GM18519 (cell line): ENCODE data around the gene FOXS1.

ENCODE experiments used
- ATAC-seq: cut with Tn5 transposase; IDR thresholded peaks from one replicate; pipeline ENCODE4 v1.9.1; 2021; ENCODE audit warnings: mild to moderate bottlenecking, moderate library complexity; ENCODE audit not compliant: unreplicated experiment, low FRiP score

Gene FOXS1

DNA sequence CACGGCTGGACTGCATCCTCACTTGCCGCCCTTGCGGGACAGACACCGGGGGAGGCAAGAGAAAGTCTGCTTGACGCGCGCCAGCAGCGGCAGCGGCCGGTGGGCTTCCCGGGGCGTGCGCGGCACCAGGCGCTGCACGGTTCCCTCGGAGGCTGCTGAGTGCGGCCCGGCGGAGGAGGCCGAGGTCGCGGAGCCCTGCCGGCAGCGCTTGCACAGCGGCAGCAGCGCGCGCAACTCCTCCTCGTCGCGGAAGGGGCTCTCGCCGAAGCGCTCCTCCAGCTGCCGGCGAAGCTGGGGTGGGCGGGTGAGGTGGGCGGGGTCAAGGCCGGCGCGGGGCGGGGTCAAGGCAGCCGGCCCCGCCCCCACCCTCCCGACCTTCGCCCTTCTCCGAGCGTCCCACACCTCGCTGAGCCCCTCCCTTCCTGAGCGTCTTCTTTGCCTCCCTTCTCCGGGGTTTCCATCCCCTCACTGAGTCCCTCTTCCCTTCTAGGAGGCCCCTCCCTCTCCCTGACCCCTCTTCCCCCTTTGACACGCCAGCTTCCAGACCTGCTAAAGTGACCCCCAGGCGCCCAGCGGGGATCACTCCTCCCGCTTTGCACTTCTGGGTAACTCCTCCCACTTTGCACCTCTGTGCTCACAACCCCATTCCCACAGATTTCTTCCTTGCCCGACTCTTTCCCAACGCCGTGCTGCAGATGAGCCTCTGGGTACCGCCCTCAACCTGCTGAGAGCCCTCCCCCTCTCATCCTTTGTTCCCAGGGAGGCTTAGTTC is 16.2 kb upstream of the FOXS1 start:
- no peak for ATAC-seq

DNA sequence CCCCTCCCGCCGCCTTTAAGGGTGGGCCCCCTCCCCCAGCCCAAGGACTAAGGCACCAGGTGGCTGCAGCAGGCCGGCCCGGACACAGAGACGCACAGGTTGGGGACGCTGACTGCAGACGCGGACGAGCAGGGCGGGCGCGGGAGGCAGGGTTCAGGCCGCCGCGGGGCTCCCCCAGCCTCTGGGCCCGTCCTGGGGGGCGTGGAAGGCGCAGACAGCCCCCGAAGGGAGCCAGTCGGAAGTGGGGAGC is 15.7 kb upstream of the FOXS1 start:
- no peak for ATAC-seq

DNA sequence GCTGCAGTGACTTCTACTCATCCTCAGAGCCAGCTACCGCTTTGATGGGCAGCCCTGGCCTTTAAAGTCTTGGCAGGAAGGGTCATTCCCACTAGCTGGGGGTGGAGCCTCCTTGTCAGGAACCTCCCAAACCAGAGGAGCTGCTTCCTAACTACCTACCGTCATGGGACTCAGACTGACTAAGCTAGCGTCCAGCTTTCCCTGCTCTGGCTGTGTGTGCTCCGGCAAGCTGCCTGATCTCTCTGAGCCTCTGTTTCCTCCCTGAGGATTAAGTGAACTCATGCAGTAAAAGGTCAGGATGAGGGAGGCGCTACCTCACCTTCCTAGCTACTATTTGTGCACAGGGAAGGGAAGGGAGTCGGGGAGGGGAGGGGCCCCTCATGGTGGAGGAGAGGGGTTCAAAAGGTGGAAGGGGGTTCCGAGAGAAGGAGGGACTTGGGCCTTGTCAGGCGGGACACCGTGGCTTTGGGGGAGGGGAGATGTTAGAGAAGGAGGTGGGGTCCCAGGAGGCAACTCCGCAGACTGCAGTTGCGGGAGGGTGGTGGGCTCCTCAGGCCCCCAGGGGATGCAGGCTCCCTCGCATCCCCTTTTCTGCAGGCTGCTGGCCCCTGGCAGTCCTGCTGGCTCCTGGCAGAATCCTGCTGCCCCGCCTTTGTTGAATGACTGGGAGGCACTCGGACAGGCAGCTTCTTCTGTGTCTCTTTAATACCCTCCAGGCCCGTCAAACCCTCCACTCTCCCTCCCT is 15.2 kb upstream of the FOXS1 start:
- ATAC-seq = no peak

DNA sequence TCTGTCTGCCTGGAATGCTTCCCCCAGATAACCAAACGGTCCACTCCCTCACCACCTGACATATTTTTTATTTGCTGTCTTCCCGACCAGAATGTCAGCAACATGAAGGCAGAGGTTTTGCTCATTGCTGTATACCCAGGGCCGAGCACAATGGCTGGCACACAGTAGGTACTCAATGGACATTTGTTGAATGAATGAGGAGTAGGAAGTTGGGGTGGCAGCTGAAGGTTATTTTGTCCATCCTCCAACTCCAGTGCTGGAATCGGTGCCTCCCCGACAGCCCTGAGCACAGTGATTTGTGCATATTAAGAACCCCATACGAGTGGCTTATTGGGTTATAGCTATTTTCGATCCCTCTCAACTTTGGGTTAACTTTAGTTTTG is 14.6 kb upstream of the FOXS1 start:
- ATAC-seq = no peak

DNA sequence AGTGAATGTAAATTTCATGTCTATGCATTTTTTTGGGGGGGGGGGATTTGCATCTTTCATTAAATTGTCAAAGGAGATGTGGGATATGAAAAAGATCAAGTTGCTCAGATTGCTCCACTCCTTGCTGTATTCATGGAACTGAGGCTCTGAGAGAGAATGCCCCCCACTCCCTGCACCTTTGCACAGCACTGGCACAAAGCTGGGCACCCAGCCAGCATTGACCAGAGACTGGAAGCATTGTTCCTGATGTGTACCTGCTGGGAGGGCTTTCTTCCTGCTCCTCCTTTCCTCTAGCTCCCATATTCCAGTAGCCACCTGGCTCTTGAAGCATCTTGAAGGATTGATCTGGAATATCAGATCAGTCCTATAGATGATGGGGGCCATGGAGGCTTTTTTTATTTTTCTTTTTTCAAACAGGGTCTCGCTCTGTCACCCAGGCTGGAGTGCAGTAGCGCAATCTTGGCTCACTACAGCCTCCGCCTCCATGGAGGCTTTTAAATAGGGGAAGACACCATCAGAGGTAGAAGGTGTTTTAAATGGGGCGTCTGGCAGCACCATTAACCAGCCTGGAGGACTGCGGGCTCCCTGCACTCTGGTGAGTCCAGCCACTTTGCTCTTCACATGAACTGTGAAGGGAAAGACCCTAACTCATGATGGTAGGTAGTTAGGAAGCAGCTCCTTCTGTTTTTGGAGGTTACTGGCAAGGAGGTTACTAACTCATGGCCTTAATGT is 14.0 kb upstream of the FOXS1 start:
- ATAC-seq = no peak

DNA sequence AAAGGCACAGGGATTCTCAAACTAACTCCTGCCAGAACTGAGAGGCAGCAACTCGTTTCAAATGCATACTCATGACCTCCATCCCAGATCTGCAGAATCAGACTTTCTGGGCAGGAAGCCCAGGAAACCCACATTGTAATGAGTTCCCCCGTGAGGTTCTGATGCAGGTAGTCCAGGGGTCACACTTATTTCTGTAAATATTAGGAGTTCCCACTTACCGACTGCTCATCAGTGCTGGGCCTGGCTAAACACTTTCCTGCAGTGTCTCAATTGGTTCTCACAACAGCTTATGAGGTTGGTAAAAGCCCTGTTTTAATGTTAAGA is 13.3 kb upstream of the FOXS1 start:
- ATAC-seq = no peak

DNA sequence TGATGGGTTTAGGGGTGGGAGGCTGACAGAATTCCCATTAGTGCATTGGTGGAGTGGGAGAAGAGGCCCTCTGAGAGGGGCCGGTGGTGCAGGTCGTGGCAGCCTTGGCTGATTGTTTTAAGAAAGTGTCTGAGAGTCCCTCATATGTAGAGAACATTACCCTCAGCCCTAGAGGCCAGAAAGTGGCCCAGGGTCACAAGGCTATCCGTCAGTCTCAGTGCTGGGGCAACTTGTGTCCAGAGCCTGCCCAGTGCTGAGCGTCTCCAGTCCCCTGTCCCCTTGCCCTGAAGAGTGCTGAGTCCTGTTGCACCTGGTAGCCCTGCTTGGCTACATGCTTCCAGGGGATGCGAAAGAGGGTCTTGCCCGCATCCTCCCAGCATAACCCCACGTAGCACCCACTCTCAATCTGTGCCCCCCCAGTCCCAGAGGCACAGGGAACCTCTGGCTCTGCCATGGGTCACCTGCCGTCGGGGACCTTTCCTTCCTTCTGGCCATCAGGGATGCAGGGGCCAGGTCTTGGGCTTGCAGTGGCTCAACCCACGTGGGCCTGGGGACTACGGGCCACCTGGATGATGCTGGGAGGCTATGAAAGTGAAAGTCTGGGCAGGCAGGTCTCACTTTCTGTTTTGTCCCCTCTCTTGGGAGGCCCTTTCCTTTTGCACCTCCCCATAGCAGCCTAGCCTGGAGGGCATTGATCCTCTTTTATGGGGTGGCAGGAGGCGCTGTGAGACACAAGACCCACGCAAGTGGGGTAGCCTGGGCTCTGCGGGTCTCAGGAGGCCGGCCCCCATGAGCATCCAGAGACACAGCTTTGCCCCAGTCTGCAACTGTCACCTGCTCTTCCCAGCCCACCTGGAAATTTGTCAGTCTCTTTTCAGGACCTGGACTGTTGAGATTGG is 12.7 kb upstream of the FOXS1 start:
- no peak for ATAC-seq

DNA sequence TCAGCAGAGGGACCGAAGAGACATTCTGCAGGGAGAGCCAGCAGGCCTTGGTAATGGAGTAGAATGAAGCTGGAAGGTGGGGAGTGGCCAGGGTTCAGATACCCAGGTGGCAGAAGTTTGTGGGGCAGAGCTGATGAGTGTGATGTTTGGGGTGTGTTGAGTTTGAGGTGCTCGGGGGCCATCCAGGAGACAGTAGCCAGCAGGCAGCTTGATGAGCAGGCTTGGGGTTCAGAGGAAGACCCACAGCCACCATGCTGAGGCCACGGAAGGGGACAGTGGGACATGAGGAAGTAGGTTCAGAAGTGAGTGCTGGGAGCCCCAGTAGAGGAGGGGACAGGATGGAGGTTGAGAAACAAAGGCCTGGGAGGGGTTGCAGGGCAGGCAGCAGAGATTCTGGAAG is 11.1 kb upstream of the FOXS1 start:
- no peak for ATAC-seq

DNA sequence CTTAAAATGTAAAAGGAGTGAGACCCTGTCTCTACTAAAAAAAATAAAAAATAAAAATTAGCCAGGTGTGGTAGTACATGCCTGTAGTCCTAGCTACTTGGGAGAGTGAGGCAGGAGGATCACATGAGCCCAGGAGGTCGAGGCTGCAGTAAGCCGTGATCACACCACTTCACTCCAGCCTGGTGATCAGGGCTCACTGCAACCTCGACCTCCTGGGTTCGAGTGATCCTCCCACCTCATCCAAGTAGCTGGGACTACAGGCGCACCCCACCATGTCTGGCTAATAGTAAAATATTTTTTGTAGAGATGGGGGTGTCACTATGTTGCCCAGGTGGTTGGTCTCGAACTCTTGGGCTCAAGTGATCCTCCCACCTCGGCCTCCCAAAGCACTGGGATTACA is 8.1 kb upstream of the FOXS1 start:
- ATAC-seq = no peak

DNA sequence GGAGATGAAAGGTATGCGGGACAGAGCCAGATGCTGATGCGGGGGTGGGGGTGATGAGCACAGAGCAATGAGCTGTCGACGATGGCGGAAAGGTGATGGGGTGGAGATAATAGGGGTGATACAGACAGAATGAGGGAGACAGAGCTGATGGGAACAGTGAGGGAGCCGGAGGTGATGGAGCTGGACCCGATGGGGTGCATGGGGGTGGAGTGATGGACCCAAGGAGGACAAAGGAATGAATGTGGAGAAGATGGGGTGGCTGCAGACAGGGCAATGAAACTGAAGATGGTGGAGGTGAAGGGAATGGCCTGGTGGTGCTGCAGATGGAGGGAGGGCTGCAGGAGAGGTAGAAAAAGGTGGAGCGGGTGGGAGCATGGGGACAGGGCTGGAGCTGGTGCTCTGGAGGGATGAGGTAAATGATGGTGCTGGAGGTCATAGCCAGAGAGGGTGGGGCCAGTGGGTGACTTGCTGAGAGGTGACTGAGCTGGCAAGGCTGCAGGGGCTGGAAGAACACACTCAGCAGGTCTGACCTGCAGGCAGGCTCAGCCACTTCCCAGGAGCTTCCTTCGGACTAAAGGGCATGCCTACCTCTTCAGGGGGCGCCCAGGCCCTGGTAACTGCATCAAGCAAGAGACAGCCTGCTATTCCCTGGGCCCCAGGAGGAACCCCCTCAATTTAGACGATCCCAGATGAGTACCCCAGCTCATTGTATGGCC is 6.0 kb upstream of the FOXS1 start:
- no peak for ATAC-seq

DNA sequence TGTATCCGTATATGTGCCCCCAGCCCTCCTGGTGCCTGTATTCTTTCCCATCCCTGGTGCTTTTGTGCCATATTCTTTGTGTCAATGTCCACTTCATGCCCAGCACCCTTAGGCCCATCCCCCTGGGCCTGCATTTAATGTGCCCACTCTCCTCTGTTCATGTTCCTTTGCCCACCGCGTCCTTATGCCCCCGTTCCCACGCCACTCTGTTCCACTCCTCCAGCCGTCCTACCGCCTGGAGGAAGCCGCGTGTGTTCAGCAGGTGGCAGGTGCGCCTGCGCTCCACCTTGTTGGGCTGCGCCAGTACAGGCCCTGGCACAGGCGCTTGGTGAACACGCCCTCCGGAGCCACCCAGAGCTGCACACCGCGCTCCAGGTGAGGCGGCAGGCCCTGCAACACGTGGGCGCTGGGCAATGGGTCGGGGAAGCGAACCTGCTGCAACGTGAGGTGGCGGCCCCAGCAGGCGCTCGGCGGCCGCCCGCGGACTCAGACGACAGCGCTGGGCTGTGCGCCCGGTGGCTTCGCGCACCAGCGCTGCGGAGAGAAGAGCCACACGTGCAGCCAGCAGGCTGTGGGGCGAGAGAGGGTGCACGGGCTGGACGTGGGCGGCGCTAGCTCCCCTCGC is 4.0 kb upstream of the FOXS1 start:
- ATAC-seq = no peak

DNA sequence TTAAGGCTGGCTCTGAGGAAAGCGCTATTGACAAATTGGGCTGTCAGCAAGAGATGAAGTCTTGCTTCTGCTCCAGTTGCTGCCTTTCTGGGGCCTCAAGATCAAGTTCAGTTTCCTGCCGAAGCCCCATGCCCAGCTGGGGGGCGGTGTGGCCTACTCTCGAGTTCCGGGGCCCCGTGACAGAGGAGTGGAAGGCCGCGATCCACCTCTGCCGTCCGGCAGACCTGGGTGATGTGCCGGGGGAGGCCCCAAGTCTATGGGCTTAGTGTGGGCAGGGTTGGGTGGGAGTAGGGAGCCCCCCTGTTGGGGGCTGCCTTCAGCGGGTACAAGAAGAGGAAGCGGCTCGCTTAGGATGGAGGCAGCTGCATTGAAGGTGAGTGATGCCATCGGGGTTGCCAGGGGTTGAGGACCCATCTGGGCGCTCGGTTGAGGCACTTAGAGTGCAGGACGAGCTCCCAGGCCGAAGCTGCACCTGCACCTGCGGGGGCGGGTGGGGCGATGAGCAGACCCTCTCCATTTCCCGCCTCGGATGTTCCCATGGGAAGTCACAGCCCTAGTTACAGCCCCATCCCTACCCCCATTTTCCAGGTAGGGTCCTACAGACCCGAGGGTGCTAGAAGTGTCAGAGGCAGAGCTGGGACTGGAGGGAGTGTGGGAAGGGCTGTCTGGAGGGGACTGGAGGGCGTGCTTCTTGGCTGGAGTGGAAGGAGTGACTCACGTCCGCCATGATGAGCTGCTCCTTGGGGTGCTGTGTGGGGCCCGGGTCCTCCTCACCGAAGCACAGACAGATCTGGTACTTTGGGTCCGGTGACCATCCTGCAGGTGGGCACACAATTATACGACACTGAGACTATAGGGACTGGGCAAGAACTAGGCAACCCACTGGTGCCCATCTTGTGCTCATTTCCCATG is 2.9 kb upstream of the FOXS1 start:
- no peak for ATAC-seq

DNA sequence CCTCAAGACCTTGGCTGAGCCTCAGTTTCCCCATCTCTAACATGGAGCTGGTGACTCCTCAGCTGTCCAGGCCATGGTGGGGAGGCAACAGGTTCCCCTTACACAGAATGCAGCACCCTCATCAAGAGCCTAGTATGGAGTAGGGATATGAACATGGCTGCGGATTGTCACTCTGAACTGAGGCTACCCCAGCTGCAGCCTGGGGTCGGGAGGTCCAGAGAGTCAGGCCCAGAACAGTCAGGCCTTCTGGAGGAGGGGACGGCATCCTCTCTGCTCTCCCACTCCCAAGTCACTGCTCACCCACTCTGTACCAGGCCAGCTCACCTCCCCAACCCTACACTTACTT is 1.4 kb upstream of the FOXS1 start:
- ATAC-seq = no peak

DNA sequence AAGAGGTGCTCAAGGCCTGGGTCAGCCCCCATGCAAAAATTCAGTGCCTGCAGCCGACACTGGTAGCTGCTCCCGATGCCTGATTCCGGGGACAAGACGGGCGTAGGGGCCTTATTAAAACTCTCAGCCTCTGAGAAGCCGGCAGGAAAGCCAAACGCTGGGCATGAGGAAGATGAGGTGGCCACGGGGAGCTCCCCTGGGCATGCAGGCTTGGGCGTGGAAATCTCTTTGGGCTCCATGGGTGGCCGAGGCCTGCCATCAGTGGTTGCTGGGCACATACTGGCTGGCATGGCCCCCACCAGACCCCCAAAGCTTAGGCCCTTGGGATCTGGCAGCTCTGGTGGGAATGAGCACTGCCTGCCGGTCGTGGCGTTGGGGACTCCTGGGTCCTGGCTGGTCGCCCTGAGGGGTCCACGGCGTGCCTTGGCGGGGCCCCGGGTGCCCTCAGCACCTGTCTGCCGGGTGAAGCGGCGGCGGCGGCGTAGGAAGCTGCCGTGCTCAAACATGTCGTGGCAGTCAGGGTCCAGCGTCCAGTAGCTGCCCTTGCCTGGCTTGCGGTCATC is 586 bp downstream of the FOXS1 start:
- no peak for ATAC-seq

DNA sequence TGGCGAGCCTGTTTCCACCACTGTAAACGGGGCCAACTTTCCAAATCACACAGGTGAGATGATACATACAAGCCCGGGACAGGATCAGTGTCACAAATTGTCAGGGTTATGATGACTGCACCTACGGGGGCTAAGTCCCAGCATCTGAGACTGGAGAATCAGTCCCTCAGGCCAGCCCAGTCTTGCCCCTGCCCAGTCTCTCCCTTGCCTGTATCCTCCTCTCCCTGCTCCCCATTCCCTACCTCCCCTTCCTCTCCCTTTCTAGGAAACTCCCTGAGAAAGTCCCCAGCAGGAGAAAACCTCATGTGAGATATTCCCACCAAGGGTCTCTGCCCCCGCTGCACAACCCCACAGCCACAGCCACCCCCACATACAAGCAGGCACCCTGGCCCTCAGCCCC is 1.5 kb downstream of the FOXS1 start:
- ATAC-seq = no peak

DNA sequence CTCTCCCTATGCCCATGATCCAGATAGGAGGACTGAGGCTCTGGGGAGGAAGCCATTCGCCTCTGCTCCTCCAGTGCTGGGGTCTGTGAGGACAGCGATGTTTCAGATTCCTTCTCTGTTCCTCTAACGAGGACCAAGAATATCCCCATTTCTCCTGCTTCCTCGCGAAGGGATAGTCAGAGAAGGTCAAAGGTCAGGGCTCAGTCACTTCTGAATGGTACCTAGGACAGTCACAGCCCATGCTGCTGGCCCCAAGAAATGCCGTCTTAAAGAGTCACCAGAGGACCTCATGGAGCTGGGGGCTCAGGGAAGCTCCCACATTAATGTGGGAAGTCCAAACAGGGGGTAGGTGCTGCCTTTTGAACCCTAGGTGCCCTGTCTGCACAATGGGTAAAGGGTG is 2.1 kb downstream of the FOXS1 start:
- no peak for ATAC-seq

DNA sequence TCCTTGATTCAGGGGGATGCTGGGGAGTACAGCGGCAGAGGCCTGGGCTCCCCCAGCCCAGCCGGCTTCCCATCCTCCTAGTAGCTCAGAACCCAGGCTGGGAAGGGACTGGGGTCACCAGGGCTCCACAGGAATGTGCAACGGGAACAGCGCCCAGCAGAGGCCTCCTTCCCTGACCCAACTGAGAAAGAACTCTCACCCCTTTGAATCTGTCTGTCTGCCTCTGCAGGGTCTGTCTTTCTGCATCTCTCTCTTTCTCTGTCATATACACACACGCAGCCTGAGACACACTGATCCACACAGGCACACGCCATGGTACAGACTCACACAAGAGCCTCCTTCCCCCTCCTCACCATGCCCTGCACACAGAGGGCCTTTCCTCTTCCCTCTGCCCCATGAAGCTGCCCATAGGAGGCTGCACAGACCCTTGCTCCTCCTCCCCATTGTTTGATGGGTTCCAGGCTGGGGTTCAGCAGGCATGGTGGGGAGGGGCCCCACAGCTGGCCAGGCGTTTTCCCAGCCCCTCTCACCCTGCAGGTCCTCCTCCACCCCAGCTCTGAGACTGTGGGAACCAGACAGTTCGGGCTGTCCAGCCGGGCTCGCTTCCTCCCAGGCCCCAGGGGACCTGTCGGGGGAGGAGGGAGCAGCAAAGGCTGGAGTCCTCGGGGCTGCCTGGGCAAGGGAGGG is 2.8 kb downstream of the FOXS1 start:
- no peak for ATAC-seq

DNA sequence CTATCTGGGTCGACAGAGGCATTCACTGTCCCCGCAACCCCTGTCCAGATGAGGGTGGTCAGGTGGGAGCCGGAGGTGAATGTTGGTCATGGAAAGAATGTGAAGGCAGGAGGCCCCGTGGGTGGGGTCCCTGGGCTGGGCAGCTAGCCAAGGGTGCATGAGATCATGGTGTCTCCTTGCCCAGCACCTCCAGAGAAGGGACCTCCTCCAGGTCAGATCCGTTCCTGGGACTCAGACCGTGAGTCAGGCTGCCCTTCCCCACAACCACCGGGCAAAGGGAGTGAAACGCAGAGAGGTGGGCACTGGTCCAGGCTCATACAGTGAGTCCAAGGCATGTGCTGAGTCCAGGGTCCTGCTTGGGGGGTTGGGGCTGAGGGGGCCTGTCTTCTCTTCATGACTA is 3.5 kb downstream of the FOXS1 start:
- ATAC-seq = no peak
